Activated naive CD4-positive, alpha-beta T cell treated with anti-CD3 and anti-CD28 coated beads, Interleukin-2, amount 50 U/mL, for 24 hours (primary cell): ENCODE data around the gene ADAM8.

Source experiments
- H3K27ac Mint-ChIP-seq: one replicate; pipeline ENCODE4 v1.8.0; 2021; ENCODE audit warnings: mild to moderate bottlenecking, mixed read lengths
- H3K27me3 Mint-ChIP-seq: one replicate; pipeline ENCODE4 v1.8.0; 2021; ENCODE audit warnings: mixed read lengths
- H3K36me3 Mint-ChIP-seq: one replicate; pipeline ENCODE4 v1.8.0; 2021; ENCODE audit warnings: mixed read lengths
- H3K4me1 Mint-ChIP-seq: one replicate; pipeline ENCODE4 v1.8.0; 2021; ENCODE audit warnings: mixed read lengths
- H3K4me3 Mint-ChIP-seq: one replicate; pipeline ENCODE4 v1.8.0; 2021; ENCODE audit warnings: mild to moderate bottlenecking, mixed read lengths
- H3K9me3 Mint-ChIP-seq: one replicate; pipeline ENCODE4 v1.8.0; 2021; ENCODE audit warnings: mixed read lengths

ADAM8 gene

GRCh38 chr10:133297504-133297903 is 20.8 kb upstream of the ADAM8 start:
- peaks cover 21% of the 10 kb centered on the region for H3K36me3 Mint-ChIP-seq
- H3K27me3 Mint-ChIP-seq: no peaks in the 10 kb centered on the region
- H3K4me1 Mint-ChIP-seq: peaks cover 2% of the 10 kb centered on the region
- H3K27ac Mint-ChIP-seq: no peak overlapping the region
- no peaks in the 10 kb centered on the region for H3K9me3 Mint-ChIP-seq
- no peak overlapping the region for H3K4me3 Mint-ChIP-seq

- no peaks in the 10 kb centered on the region for H3K4me1 Mint-ChIP-seq
- peaks cover 19% of the 10 kb centered on the region for H3K36me3 Mint-ChIP-seq
- no peak overlapping the region for H3K4me3 Mint-ChIP-seq
- no peaks in the 10 kb centered on the region for H3K27me3 Mint-ChIP-seq
- no peaks in the 10 kb centered on the region for H3K9me3 Mint-ChIP-seq
- no peak overlapping the region for H3K27ac Mint-ChIP-seq
Measured at GRCh38 chr10:133295426-133296320, 19.0 kb upstream of the ADAM8 start.

- no peaks in the 10 kb centered on the region for H3K27me3 Mint-ChIP-seq
- H3K9me3 Mint-ChIP-seq: no peaks in the 10 kb centered on the region
- H3K36me3 Mint-ChIP-seq: peaks cover 14% of the 10 kb centered on the region
- H3K27ac Mint-ChIP-seq: no peak overlapping the region
- no peak overlapping the region for H3K4me3 Mint-ChIP-seq
- H3K4me1 Mint-ChIP-seq: no peaks in the 10 kb centered on the region
Measured at GRCh38 chr10:133294189-133294588, 17.5 kb upstream of the ADAM8 start.

- no peaks in the 10 kb centered on the region for H3K27me3 Mint-ChIP-seq
- H3K36me3 Mint-ChIP-seq: peaks cover 13% of the 10 kb centered on the region
- H3K4me1 Mint-ChIP-seq: no peaks in the 10 kb centered on the region
- no peaks in the 10 kb centered on the region for H3K9me3 Mint-ChIP-seq
- H3K4me3 Mint-ChIP-seq: no peak overlapping the region
- no peak overlapping the region for H3K27ac Mint-ChIP-seq
Measured at GRCh38 chr10:133293810-133294119, 17.1 kb upstream of the ADAM8 start.

GRCh38 chr10:133292919-133293809 is 16.5 kb upstream of the ADAM8 start:
- Mint-ChIP-seq H3K9me3 (no peaks in the 10 kb centered on the region), H3K36me3 (peaks cover 11% of the 10 kb centered on the region), H3K4me3 (no peak overlapping the region), H3K27me3 (no peaks in the 10 kb centered on the region), H3K27ac (no peak overlapping the region), H3K4me1 (no peaks in the 10 kb centered on the region)

- Mint-ChIP-seq H3K4me1 (peaks cover 6% of the 10 kb centered on the region), H3K4me3 (no peak overlapping the region), H3K27me3 (no peaks in the 10 kb centered on the region), H3K27ac (no peak overlapping the region), H3K36me3 (peaks cover 8% of the 10 kb centered on the region), H3K9me3 (no peaks in the 10 kb centered on the region)
Measured at GRCh38 chr10:133289761-133290160, 13.1 kb upstream of the ADAM8 start.

- H3K27me3 Mint-ChIP-seq: no peaks in the 10 kb centered on the region
- H3K27ac Mint-ChIP-seq: no peak overlapping the region
- peaks cover 7% of the 10 kb centered on the region for H3K36me3 Mint-ChIP-seq
- peaks cover 6% of the 10 kb centered on the region for H3K4me1 Mint-ChIP-seq
- H3K9me3 Mint-ChIP-seq: no peaks in the 10 kb centered on the region
- H3K4me3 Mint-ChIP-seq: no peak overlapping the region
Measured at GRCh38 chr10:133287832-133288500, 11.3 kb upstream of the ADAM8 start.

GRCh38 chr10:133286366-133286765 is 9.7 kb upstream of the ADAM8 start:
- H3K9me3 Mint-ChIP-seq: no peaks in the 10 kb centered on the region
- H3K27me3 Mint-ChIP-seq: no peaks in the 10 kb centered on the region
- peaks cover 10% of the 10 kb centered on the region for H3K36me3 Mint-ChIP-seq
- H3K4me3 Mint-ChIP-seq: no peak overlapping the region
- peaks cover 6% of the 10 kb centered on the region for H3K4me1 Mint-ChIP-seq
- no peak overlapping the region for H3K27ac Mint-ChIP-seq

- peaks cover 6% of the 10 kb centered on the region for H3K4me1 Mint-ChIP-seq
- H3K9me3 Mint-ChIP-seq: no peaks in the 10 kb centered on the region
- no peak overlapping the region for H3K27ac Mint-ChIP-seq
- peaks cover 10% of the 10 kb centered on the region for H3K36me3 Mint-ChIP-seq
- H3K27me3 Mint-ChIP-seq: no peaks in the 10 kb centered on the region
- no peak overlapping the region for H3K4me3 Mint-ChIP-seq
Measured at GRCh38 chr10:133285217-133285616, 8.5 kb upstream of the ADAM8 start.

- Mint-ChIP-seq H3K9me3 (no peaks in the 10 kb centered on the region), H3K27ac (no peak overlapping the region), H3K27me3 (no peaks in the 10 kb centered on the region), H3K4me1 (peaks cover 6% of the 10 kb centered on the region), H3K4me3 (no peak overlapping the region), H3K36me3 (peaks cover 10% of the 10 kb centered on the region)
Measured at GRCh38 chr10:133283931-133284330, 7.3 kb upstream of the ADAM8 start.

- Mint-ChIP-seq H3K9me3 (no peaks in the 10 kb centered on the region), H3K4me1 (peaks cover 16% of the 10 kb centered on the region), H3K36me3 (peaks cover 10% of the 10 kb centered on the region), H3K27ac (no peak overlapping the region), H3K4me3 (no peak overlapping the region), H3K27me3 (no peaks in the 10 kb centered on the region)
Measured at GRCh38 chr10:133282846-133283390, 6.2 kb upstream of the ADAM8 start.

GRCh38 chr10:133281628-133282372 is 5.1 kb upstream of the ADAM8 start:
- Mint-ChIP-seq H3K4me3 (no peak overlapping the region), H3K27me3 (no peaks in the 10 kb centered on the region), H3K27ac (no peak overlapping the region), H3K36me3 (peaks cover 6% of the 10 kb centered on the region), H3K9me3 (no peaks in the 10 kb centered on the region), H3K4me1 (peaks cover 18% of the 10 kb centered on the region)

- Mint-ChIP-seq H3K27ac (no peak overlapping the region), H3K9me3 (no peaks in the 10 kb centered on the region), H3K4me1 (peaks cover 15% of the 10 kb centered on the region), H3K27me3 (no peaks in the 10 kb centered on the region), H3K4me3 (no peak overlapping the region), H3K36me3 (peaks cover 5% of the 10 kb centered on the region)
Measured at GRCh38 chr10:133281084-133281483, 4.4 kb upstream of the ADAM8 start.

GRCh38 chr10:133280391-133281059 is 3.9 kb upstream of the ADAM8 start:
- Mint-ChIP-seq H3K27ac (no peak overlapping the region), H3K36me3 (peaks cover 5% of the 10 kb centered on the region), H3K4me3 (no peak overlapping the region), H3K27me3 (no peaks in the 10 kb centered on the region), H3K9me3 (no peaks in the 10 kb centered on the region), H3K4me1 (peaks cover 21% of the 10 kb centered on the region)
